GM12878 (cell line): ENCODE results near the gene MPP2. TPM values are rescaled to one million over a fixed set of nuclear protein-coding genes. Genes with fewer than 3 reads are reported as not detected.

ENCODE experiments used
- ATAC-seq: fragments of 200-7000 bp; cut with Tn5 transposase; 3 replicates; pipeline ENCODE4 v1.9.1; 2020; ENCODE audit warnings: mild to moderate bottlenecking, moderate library complexity
- BruUV-seq: library from RNA; stranded (reverse); fragments of 400-500 nt; replicated peaks from 2 replicates; lab custom pipeline; 2021; lab: Mats Ljungman, UMichigan
- CTCF ChIA-PET: fragments of 300-600 bp; sonication (Branson Sonifier 250); formaldehyde crosslinking; extraction: SDS; loops from one replicate; lab custom pipeline; 2021; ENCODE audit warnings: inconsistent platforms; lab: Yijun Ruan, JAX
- POLR2A ChIA-PET: fragments of 350-600 bp; formaldehyde crosslinking; extraction: SDS; loops from one replicate; lab custom pipeline; 2021; ENCODE audit warnings: inconsistent platforms; lab: Charles Lee
- RAD21 ChIA-PET: fragments of 300-600 bp; sonication (Branson Sonifier 250); formaldehyde crosslinking; loops from one replicate; lab custom pipeline; 2023; ENCODE audit warnings: antibody characterized with exemption; ENCODE audit not compliant: unreplicated experiment; lab: Charles Lee
- SMC1A ChIA-PET: fragments of 300-600 bp; sonication (Branson Sonifier 250); formaldehyde crosslinking; loops from one replicate; lab custom pipeline; 2023; ENCODE audit not compliant: unreplicated experiment, uncharacterized antibody; lab: Charles Lee
- DNase-seq: peaks from one replicate; pipeline ENCODE4 v3.0.0-alpha.2; 2011; ENCODE audit warnings: low read depth, low spot score
- FAIRE-seq: peaks from 3 replicates; lab custom pipeline; 2011; peaks lifted over from hg19 to GRCh38; lab: Jason Lieb, UNC
- H2AFZ ChIP-seq: 2 replicates; pipeline ENCODE4 v1.6.0; 2011; ENCODE audit warnings: low read depth, low read length, control low read depth; ENCODE audit not compliant: control insufficient read depth
- H3K27ac ChIP-seq: 2 replicates; pipeline ENCODE4 v1.5.1; 2011; ENCODE audit warnings: control low read depth; ENCODE audit not compliant: control insufficient read depth, insufficient read depth
- H3K27me3 ChIP-seq, 2 experiments: replicated peaks in 1 of 2; 2 replicates each; pipeline versions ENCODE4 v1.6.0 to v1.6.1; 2011; ENCODE audit warnings: low read length in 1 of 2; ENCODE audit not compliant: control insufficient read depth in 2 of 2, insufficient read depth in 2 of 2
- H3K36me3 ChIP-seq, 2 experiments: 2 replicates each; pipeline ENCODE4 v1.5.1; 2011; ENCODE audit warnings: low read length in 1 of 2; ENCODE audit not compliant: control insufficient read depth in 2 of 2, insufficient read depth in 2 of 2
- H3K4me1 ChIP-seq: 2 replicates; pipeline ENCODE4 v1.6.1; 2011; ENCODE audit warnings: mild to moderate bottlenecking, low read length, moderate library complexity, mixed read lengths; ENCODE audit not compliant: control insufficient read depth, insufficient read depth
- H3K4me2 ChIP-seq: 2 replicates; pipeline ENCODE4 v1.6.0; 2011; ENCODE audit warnings: control low read depth; ENCODE audit not compliant: control insufficient read depth, insufficient read depth
- H3K4me3 ChIP-seq: fragments of 200-600 bp; sonication (generic); 2 replicates; pipeline ENCODE4 v1.5.1; 2016
- H3K79me2 ChIP-seq: 2 replicates; pipeline ENCODE4 v1.6.0; 2011; ENCODE audit warnings: low read length; ENCODE audit not compliant: control insufficient read depth, insufficient read depth
- H3K9ac ChIP-seq: 2 replicates; pipeline ENCODE4 v1.8.0; 2011; ENCODE audit warnings: low read length, control low read depth, mixed read lengths; ENCODE audit not compliant: control insufficient read depth, insufficient read depth
- H3K9me3 ChIP-seq: replicated peaks from 3 replicates; pipeline ENCODE4 v1.5.1; 2011; ENCODE audit warnings: mild to moderate bottlenecking, low read length; ENCODE audit not compliant: control insufficient read depth, insufficient read depth
- H4K20me1 ChIP-seq: 2 replicates; pipeline ENCODE4 v1.6.0; 2011; ENCODE audit not compliant: control insufficient read depth, insufficient read depth
- EZH2 ChIP-seq: IDR thresholded peaks from 2 replicates; pipeline ENCODE4 v1.6.1; 2012; ENCODE audit warnings: low read depth, mild to moderate bottlenecking, control low read depth, inconsistent platforms, low read length, borderline replicate concordance; ENCODE audit not compliant: control insufficient read depth
- FOXM1 ChIP-seq: IDR thresholded peaks from 2 replicates; pipeline ENCODE4 v1.6.1; 2012; ENCODE audit warnings: low read depth, mild to moderate bottlenecking, inconsistent platforms, low read length, moderate library complexity
- GATAD2B ChIP-seq: fragments of 450-650 bp; conservative IDR thresholded peaks from 2 replicates; pipeline ENCODE4 v1.6.1; 2017; ENCODE audit warnings: low read depth, mild to moderate bottlenecking, moderate library complexity
- MXI1 ChIP-seq: fragments of 150-350 bp; IDR thresholded peaks from 2 replicates; pipeline ENCODE4 v1.6.1; 2011; ENCODE audit warnings: low read depth, mild to moderate bottlenecking, inconsistent platforms, low read length, improper control_type of control experiment
- RB1 ChIP-seq: fragments of 450-650 bp; formaldehyde crosslinking; IDR thresholded peaks from 2 replicates; pipeline ENCODE4 v1.6.1; 2017; ENCODE audit warnings: mild to moderate bottlenecking, borderline replicate concordance
- SMAD1 ChIP-seq: fragments of 450-650 bp; IDR thresholded peaks from 2 replicates; pipeline ENCODE4 v1.6.1; 2018; ENCODE audit warnings: mild to moderate bottlenecking, low read depth; ENCODE audit not compliant: partially characterized antibody
- SMC3 ChIP-seq: IDR thresholded peaks from 2 replicates; pipeline ENCODE4 v1.6.1; 2011; ENCODE audit warnings: low read length, improper control_type of control experiment, borderline replicate concordance
- SREBF1 ChIP-seq: IDR thresholded peaks from 2 replicates; pipeline ENCODE4 v1.6.1; 2012; ENCODE audit warnings: mild to moderate bottlenecking, low read length
- ZNF622 ChIP-seq: fragments of 450-650 bp; IDR thresholded peaks from 2 replicates; pipeline ENCODE4 v1.6.1; 2017; ENCODE audit warnings: mild to moderate bottlenecking, inconsistent platforms
- ZSCAN29 ChIP-seq: fragments of 450-650 bp; IDR thresholded peaks from 2 replicates; pipeline ENCODE4 v1.6.1; 2017; ENCODE audit warnings: mild to moderate bottlenecking, moderate library complexity
- WGBS: methylation state at CpG from one replicate; pipeline ENCODE4 v1.1.6; 2016; ENCODE audit warnings: low lambda C conversion rate; ENCODE audit not compliant: insufficient replicate concordance, insufficient coverage; ENCODE audit errors: missing lambda C conversion rate; 5-methylcytosine and 5-hydroxymethylcytosine counted together
- in situ Hi-C: fragments of 300-500 bp; cut with MboI; formaldehyde crosslinking; loops from 9 replicates; pipeline ENCODE4 v1.14.3; 2018; ENCODE audit warnings: mixed read lengths
- intact Hi-C: fragments of 100-400 bp; cut with micrococcal nuclease; formaldehyde crosslinking; loops from one replicate; pipeline ENCODE4 v1.14.2; 2022; ENCODE audit not compliant: unreplicated experiment
- polyA plus RNA-seq, 11 experiments: library from polyadenylated mRNA; depleted of rRNA in 4 of 11; unstranded in 6 of 11; stranded (reverse) in 5 of 11; fragments of >200 nt; fragmentation: Nextera tagmentation in 4 of 11; fragmentation: Illumina TruSeq in 1 of 11; extraction: Ambion mirVana in 4 of 11; extraction: Trizol in 1 of 11; gene quantifications; 1 replicate in 1 of 11; 2 replicates in 10 of 11; pipeline versions ENCODE4 v1.2.1 to v1.2.3, GENCODE V29; 2011 to 2016; ENCODE audit warnings: inconsistent platforms in 2 of 11, missing spikeins in 2 of 11, low read depth in 1 of 11
- total RNA-seq, 4 experiments: library from RNA; depleted of rRNA in 3 of 4; stranded (reverse); fragments of >200 nt in 3 of 4; fragmentation: Illumina TruSeq in 1 of 4; extraction: Trizol in 1 of 4; gene quantifications; 2 replicates each; pipeline versions ENCODE4 v1.2.1 to v1.2.3, GENCODE V29; 2013 to 2021

The MPP2 gene
- total and polyA plus RNA-seq, 10 of the 15 experiments (the other 5 are each of a cell fraction or from before 2014, with no cell fraction given): 0.02 to 0.23 (median 0.15) TPM; not detected in 2

GRCh38 chr17:43825567-43825966, 81.8 kb downstream of the MPP2 start:
- Histone ChIP-seq H2AFZ (no peak overlapping the region), H3K27me3 (no peaks in the 10 kb centered on the region; a peak in 1 of 4 replicates), H3K9me3 (no peaks in the 10 kb centered on the region), H3K79me2 (no peaks in the 10 kb centered on the region), H3K9ac (no peak overlapping the region), H3K4me2 (no peak overlapping the region), H4K20me1 (no peaks in the 10 kb centered on the region), H3K27ac (no peak overlapping the region), H3K36me3 (no peaks in the 10 kb centered on the region), H3K4me3 (no peak overlapping the region), H3K4me1 (no peaks in the 10 kb centered on the region)
- POLR2A ChIA-PET: no interaction called here
- intact Hi-C loops (no loop called here), in situ Hi-C loops (no loop called here)
- no peak for DNase-seq
- SMC1A ChIA-PET: no interaction called here
- TF ChIP-seq EZH2 (no peak), SMC3 (no peak), GATAD2B (no peak), SREBF1 (no peak), FOXM1 (no peak), MXI1 (no peak), SMAD1 (no peak), RB1 (no peak), ZSCAN29 (no peak), ZNF622 (no peak)
- no TSS peak for BruUV-seq
- 39% methylated on average over 12 of the region's 12 CpGs for WGBS
- ATAC-seq: no peak
- CTCF ChIA-PET: interaction anchor here (1.9 kb wide), 1 partner anchor 21 kb away, joined by 4 read pairs; no protein-coding TSS in a partner anchor
- no peak for FAIRE-seq
- RAD21 ChIA-PET: no interaction called here

Other genes with a start within 250 kb of the MPP2 start
Only the 7 nearest of the 14 such genes appear.
- not detected in 2 replicates for gene CFAP97D1, start 127.1 kb downstream of the MPP2 start, total RNA-seq (2014; rRNA removed)
- 0.05 TPM in 1 of 2 replicates, not detected in the other for gene CFAP97D1, start 127.1 kb downstream of the MPP2 start, total RNA-seq (2014; rRNA removed; fragmentation: Illumina TruSeq; extraction: Trizol)
- not detected in 2 replicates for gene CFAP97D1, start 127.1 kb downstream of the MPP2 start, total RNA-seq (2021)
- 0.03 TPM in 1 of 2 replicates, not detected in the other for gene CFAP97D1, start 127.1 kb downstream of the MPP2 start, polyA plus RNA-seq (2011; rRNA removed)
- 0.13 TPM in 1 of 2 replicates, not detected in the other for gene CFAP97D1, start 127.1 kb downstream of the MPP2 start, polyA plus RNA-seq (2014; fragmentation: Illumina TruSeq; extraction: Trizol)
- not detected for gene CFAP97D1, start 127.1 kb downstream of the MPP2 start, polyA plus RNA-seq (2014; fragmentation: Nextera tagmentation; extraction: Ambion mirVana)
- not detected in 2 replicates for gene CFAP97D1, start 127.1 kb downstream of the MPP2 start, polyA plus RNA-seq (2014; rRNA removed)
- gene CFAP97D1, start 127.1 kb downstream of the MPP2 start, polyA plus RNA-seq (2016; fragmentation: Nextera tagmentation; extraction: Ambion mirVana): not detected
- not detected in 2 replicates for gene MPP3, start 74.4 kb downstream of the MPP2 start, total RNA-seq (2014; rRNA removed)
- gene MPP3, start 74.4 kb downstream of the MPP2 start, total RNA-seq (2014; rRNA removed; fragmentation: Illumina TruSeq; extraction: Trizol): not detected in 2 replicates
- gene MPP3, start 74.4 kb downstream of the MPP2 start, total RNA-seq (2021): 0.13 TPM in 1 of 2 replicates, not detected in the other
- not detected in 2 replicates for gene MPP3, start 74.4 kb downstream of the MPP2 start, polyA plus RNA-seq (2011; rRNA removed)
- not detected in 2 replicates for gene MPP3, start 74.4 kb downstream of the MPP2 start, polyA plus RNA-seq (2014; fragmentation: Illumina TruSeq; extraction: Trizol)
- gene MPP3, start 74.4 kb downstream of the MPP2 start, polyA plus RNA-seq (2014; fragmentation: Nextera tagmentation; extraction: Ambion mirVana): not detected
- not detected in 2 replicates for gene MPP3, start 74.4 kb downstream of the MPP2 start, polyA plus RNA-seq (2014; rRNA removed)
- gene MPP3, start 74.4 kb downstream of the MPP2 start, polyA plus RNA-seq (2016; fragmentation: Nextera tagmentation; extraction: Ambion mirVana): not detected
- gene CD300LG, start 60.4 kb downstream of the MPP2 start, total RNA-seq (2014; rRNA removed): not detected in 2 replicates
- not detected in 2 replicates for gene CD300LG, start 60.4 kb downstream of the MPP2 start, total RNA-seq (2014; rRNA removed; fragmentation: Illumina TruSeq; extraction: Trizol)
- not detected in 2 replicates for gene CD300LG, start 60.4 kb downstream of the MPP2 start, total RNA-seq (2021)
- gene CD300LG, start 60.4 kb downstream of the MPP2 start, polyA plus RNA-seq (2011; rRNA removed): not detected in 2 replicates
- not detected in 2 replicates for gene CD300LG, start 60.4 kb downstream of the MPP2 start, polyA plus RNA-seq (2014; fragmentation: Illumina TruSeq; extraction: Trizol)
- gene CD300LG, start 60.4 kb downstream of the MPP2 start, polyA plus RNA-seq (2014; fragmentation: Nextera tagmentation; extraction: Ambion mirVana): not detected
- not detected in 2 replicates for gene CD300LG, start 60.4 kb downstream of the MPP2 start, polyA plus RNA-seq (2014; rRNA removed)
- gene CD300LG, start 60.4 kb downstream of the MPP2 start, polyA plus RNA-seq (2016; fragmentation: Nextera tagmentation; extraction: Ambion mirVana): not detected
- gene PPY, start 34.9 kb upstream of the MPP2 start, total RNA-seq (2014; rRNA removed): not detected in 2 replicates
- gene PPY, start 34.9 kb upstream of the MPP2 start, total RNA-seq (2014; rRNA removed; fragmentation: Illumina TruSeq; extraction: Trizol): not detected in 2 replicates
- not detected in 2 replicates for gene PPY, start 34.9 kb upstream of the MPP2 start, total RNA-seq (2021)
- not detected in 2 replicates for gene PPY, start 34.9 kb upstream of the MPP2 start, polyA plus RNA-seq (2011; rRNA removed)
- not detected in 2 replicates for gene PPY, start 34.9 kb upstream of the MPP2 start, polyA plus RNA-seq (2014; fragmentation: Illumina TruSeq; extraction: Trizol)
- not detected for gene PPY, start 34.9 kb upstream of the MPP2 start, polyA plus RNA-seq (2014; fragmentation: Nextera tagmentation; extraction: Ambion mirVana)
- not detected in 2 replicates for gene PPY, start 34.9 kb upstream of the MPP2 start, polyA plus RNA-seq (2014; rRNA removed)
- under 1 TPM in 1 of 2 experiments, not detected in 1; 0.91 TPM for gene PPY, start 34.9 kb upstream of the MPP2 start, polyA plus RNA-seq (2016; fragmentation: Nextera tagmentation; extraction: Ambion mirVana)
- not detected in 2 replicates for gene PYY, start 46.4 kb upstream of the MPP2 start, total RNA-seq (2014; rRNA removed)
- gene PYY, start 46.4 kb upstream of the MPP2 start, total RNA-seq (2014; rRNA removed; fragmentation: Illumina TruSeq; extraction: Trizol): not detected in 2 replicates
- gene PYY, start 46.4 kb upstream of the MPP2 start, total RNA-seq (2021): not detected in 2 replicates
- 0.07 TPM in 1 of 2 replicates, not detected in the other for gene PYY, start 46.4 kb upstream of the MPP2 start, polyA plus RNA-seq (2011; rRNA removed)
- gene PYY, start 46.4 kb upstream of the MPP2 start, polyA plus RNA-seq (2014; fragmentation: Illumina TruSeq; extraction: Trizol): not detected in 2 replicates
- gene PYY, start 46.4 kb upstream of the MPP2 start, polyA plus RNA-seq (2014; fragmentation: Nextera tagmentation; extraction: Ambion mirVana): not detected
- 0.18 TPM in 1 of 2 replicates, not detected in the other for gene PYY, start 46.4 kb upstream of the MPP2 start, polyA plus RNA-seq (2014; rRNA removed)
- not detected for gene PYY, start 46.4 kb upstream of the MPP2 start, polyA plus RNA-seq (2016; fragmentation: Nextera tagmentation; extraction: Ambion mirVana)
- gene NAGS, start 97.1 kb upstream of the MPP2 start, total RNA-seq (2014; rRNA removed): 0.65 and 0.90 TPM in 2 replicates
- gene NAGS, start 97.1 kb upstream of the MPP2 start, total RNA-seq (2014; rRNA removed; fragmentation: Illumina TruSeq; extraction: Trizol): 0.46 and 0.58 TPM in 2 replicates
- 0.64 TPM in 2 replicates for gene NAGS, start 97.1 kb upstream of the MPP2 start, total RNA-seq (2021)
- gene NAGS, start 97.1 kb upstream of the MPP2 start, polyA plus RNA-seq (2011; rRNA removed): 0.58 and 0.80 TPM in 2 replicates
- gene NAGS, start 97.1 kb upstream of the MPP2 start, polyA plus RNA-seq (2014; fragmentation: Illumina TruSeq; extraction: Trizol): 0.53 TPM in 1 of 2 replicates, not detected in the other
- gene NAGS, start 97.1 kb upstream of the MPP2 start, polyA plus RNA-seq (2014; fragmentation: Nextera tagmentation; extraction: Ambion mirVana): under 1 TPM in 1 of 2 experiments, not detected in 1; 0.11 TPM
- 0.38 and 0.55 TPM in 2 replicates for gene NAGS, start 97.1 kb upstream of the MPP2 start, polyA plus RNA-seq (2014; rRNA removed)
- gene NAGS, start 97.1 kb upstream of the MPP2 start, polyA plus RNA-seq (2016; fragmentation: Nextera tagmentation; extraction: Ambion mirVana): 1 to 10 TPM in 1 of 2 experiments, under 1 TPM in 1; 0.72 to 1.6 TPM
- 43.8 and 48.7 TPM in 2 replicates for gene TMEM101, start 107.4 kb upstream of the MPP2 start, total RNA-seq (2014; rRNA removed)
- gene TMEM101, start 107.4 kb upstream of the MPP2 start, total RNA-seq (2014; rRNA removed; fragmentation: Illumina TruSeq; extraction: Trizol): 25.0 and 25.3 TPM in 2 replicates
- gene TMEM101, start 107.4 kb upstream of the MPP2 start, total RNA-seq (2021): 34.6 and 36.6 TPM in 2 replicates
- 19.9 and 27.8 TPM in 2 replicates for gene TMEM101, start 107.4 kb upstream of the MPP2 start, polyA plus RNA-seq (2011; rRNA removed)
- gene TMEM101, start 107.4 kb upstream of the MPP2 start, polyA plus RNA-seq (2014; fragmentation: Illumina TruSeq; extraction: Trizol): 14.7 and 18.4 TPM in 2 replicates
- 10 to 100 TPM; 70.0 to 72.5 TPM for gene TMEM101, start 107.4 kb upstream of the MPP2 start, polyA plus RNA-seq (2014; fragmentation: Nextera tagmentation; extraction: Ambion mirVana)
- 39.2 and 47.3 TPM in 2 replicates for gene TMEM101, start 107.4 kb upstream of the MPP2 start, polyA plus RNA-seq (2014; rRNA removed)
- 10 to 100 TPM; 30.1 to 35.2 TPM for gene TMEM101, start 107.4 kb upstream of the MPP2 start, polyA plus RNA-seq (2016; fragmentation: Nextera tagmentation; extraction: Ambion mirVana)